ENCODE measurements around the gene PRR7. TPM values are rescaled to one million over a fixed set of nuclear protein-coding genes. Genes with fewer than 3 reads are reported as not detected.

PRR7 gene
- total and polyA plus RNA-seq, 4 donors, result 0.17 to 1.4 (median 0.49) TPM

- H3K9ac ChIP-seq (ENCODE audit: low read depth in 1 of 2, low read length in 2 of 2), result no peak overlapping the region
- WGBS, result 96% methylated on average over 10 of the region's 10 CpGs
- H3K27me3 ChIP-seq (ENCODE audit: control insufficient read depth in 4 of 4, insufficient read depth in 4 of 4, low read length in 3 of 4), result no peaks in the 10 kb centered on the region
- TF ChIP-seq REST (IDR thresholded peaks at IDR 0.05) (no peak), YY1 (IDR thresholded peaks at IDR 0.05) (no peak), FOXA2 (IDR thresholded peaks at IDR 0.05) (no peak), ATF3 (IDR thresholded peaks at IDR 0.05) (no peak), GABPA (IDR thresholded peaks at IDR 0.05 in 1 of 2, conservative IDR thresholded peaks at IDR 0.05 in 1 of 2) (no peak), ZBTB33 (IDR thresholded peaks at IDR 0.05) (no peak), FOXA1 (IDR thresholded peaks at IDR 0.05) (no peak), RXRA (IDR thresholded peaks at IDR 0.05) (no peak), TAF1 (conservative IDR thresholded peaks at IDR 0.05) (no peak), SP1 (IDR thresholded peaks at IDR 0.05) (no peak), JUND (IDR thresholded peaks at IDR 0.05) (no peak), NR2F2 (IDR thresholded peaks at IDR 0.05) (no peak), RAD21 (IDR thresholded peaks at IDR 0.05) (no peak), MAX (IDR thresholded peaks at IDR 0.05) (no peak), EGR1 (IDR thresholded peaks at IDR 0.05; ENCODE audit: low read depth in 2 of 2) (no peak), HNF4G (IDR thresholded peaks at IDR 0.05) (no peak), CTCF (IDR thresholded peaks at IDR 0.05; ENCODE audit: low read depth, low read length, missing input control) (no peak)
- H3K27ac ChIP-seq (ENCODE audit: low read depth in 1 of 2, low read length in 2 of 2), result no peak overlapping the region
- H3K36me3 ChIP-seq (ENCODE audit: control insufficient read depth in 4 of 4, insufficient read depth in 3 of 4, low read depth in 1 of 4, low read length in 3 of 4), result peaks cover 0 to 2% (median 0%) of the 10 kb centered on the region in 4 donors
- H3K4me3 ChIP-seq (ENCODE audit: low read depth in 1 of 3, low read length in 3 of 3), result no peak overlapping the region
- DNase-seq (ENCODE audit: low spot score), result no peak
- H3K4me1 ChIP-seq (ENCODE audit: control insufficient read depth in 4 of 4, insufficient read depth in 4 of 4, low read length in 3 of 4), result peaks cover 5 to 19% (median 15%) of the 10 kb centered on the region in 4 donors
- H3K9me3 ChIP-seq (ENCODE audit: control insufficient read depth in 4 of 4, low read length in 3 of 4), result no peaks in the 10 kb centered on the region
These were observed 35.8 kb downstream of the PRR7 start for GRCh38 chr5:177482359-177482795.

Data from liver (tissue), 9 donors.